ENCODE data around the gene PPP3R1.

Gene PPP3R1

DNA sequence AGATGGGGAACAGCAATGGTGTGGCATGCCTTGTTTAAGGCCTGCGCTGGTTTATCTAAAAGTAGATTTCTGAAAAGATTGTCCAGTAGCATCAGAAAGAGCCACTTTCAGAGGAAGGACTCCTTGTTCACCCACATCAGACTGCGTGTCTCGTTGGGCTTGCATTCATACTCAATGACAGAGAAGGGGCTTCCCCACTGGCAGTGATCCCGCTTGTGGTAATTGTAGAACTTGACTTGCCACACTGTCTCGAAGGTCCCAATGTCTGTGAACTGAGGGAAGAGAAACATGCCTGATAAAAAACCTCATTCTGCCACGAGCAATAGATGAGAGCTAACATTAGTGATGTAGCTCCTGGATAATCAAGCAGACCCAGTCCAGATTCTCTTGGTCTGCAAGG lies 41.4 kb upstream of the PPP3R1 start:
- peaks cover 43% of the 10 kb centered on the region for H3K4me1 ChIP-seq (ENCODE audit: low read depth, poor library complexity, severe bottlenecking)
- no peaks in the 10 kb centered on the region for H4K20me1 ChIP-seq (ENCODE audit: insufficient read depth)
- no peak overlapping the region for H3K27ac ChIP-seq
- H3K4me2 ChIP-seq: no peak overlapping the region
- no peak overlapping the region for H3K4me3 ChIP-seq (IDR thresholded peaks at IDR 0.05; ENCODE audit: insufficient read depth, low read depth, low read length)
- TF ChIP-seq, protein P1, sequence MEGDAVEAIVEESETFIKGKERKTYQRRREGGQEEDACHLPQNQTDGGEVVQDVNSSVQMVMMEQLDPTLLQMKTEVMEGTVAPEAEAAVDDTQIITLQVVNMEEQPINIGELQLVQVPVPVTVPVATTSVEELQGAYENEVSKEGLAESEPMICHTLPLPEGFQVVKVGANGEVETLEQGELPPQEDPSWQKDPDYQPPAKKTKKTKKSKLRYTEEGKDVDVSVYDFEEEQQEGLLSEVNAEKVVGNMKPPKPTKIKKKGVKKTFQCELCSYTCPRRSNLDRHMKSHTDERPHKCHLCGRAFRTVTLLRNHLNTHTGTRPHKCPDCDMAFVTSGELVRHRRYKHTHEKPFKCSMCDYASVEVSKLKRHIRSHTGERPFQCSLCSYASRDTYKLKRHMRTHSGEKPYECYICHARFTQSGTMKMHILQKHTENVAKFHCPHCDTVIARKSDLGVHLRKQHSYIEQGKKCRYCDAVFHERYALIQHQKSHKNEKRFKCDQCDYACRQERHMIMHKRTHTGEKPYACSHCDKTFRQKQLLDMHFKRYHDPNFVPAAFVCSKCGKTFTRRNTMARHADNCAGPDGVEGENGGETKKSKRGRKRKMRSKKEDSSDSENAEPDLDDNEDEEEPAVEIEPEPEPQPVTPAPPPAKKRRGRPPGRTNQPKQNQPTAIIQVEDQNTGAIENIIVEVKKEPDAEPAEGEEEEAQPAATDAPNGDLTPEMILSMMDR (conservative IDR thresholded peaks at IDR 0.05; ENCODE audit: low read depth, low read length): no peak
- no peak overlapping the region for H2AFZ ChIP-seq (ENCODE audit: low read depth)
- no peaks in the 10 kb centered on the region for H3K27me3 ChIP-seq (ENCODE audit: insufficient read depth, low read depth)
- no peak overlapping the region for H3K9ac ChIP-seq
- no peaks in the 10 kb centered on the region for H3K36me3 ChIP-seq (ENCODE audit: insufficient read depth)
- H3K79me2 ChIP-seq (ENCODE audit: insufficient read depth, low read depth): no peaks in the 10 kb centered on the region

DNA sequence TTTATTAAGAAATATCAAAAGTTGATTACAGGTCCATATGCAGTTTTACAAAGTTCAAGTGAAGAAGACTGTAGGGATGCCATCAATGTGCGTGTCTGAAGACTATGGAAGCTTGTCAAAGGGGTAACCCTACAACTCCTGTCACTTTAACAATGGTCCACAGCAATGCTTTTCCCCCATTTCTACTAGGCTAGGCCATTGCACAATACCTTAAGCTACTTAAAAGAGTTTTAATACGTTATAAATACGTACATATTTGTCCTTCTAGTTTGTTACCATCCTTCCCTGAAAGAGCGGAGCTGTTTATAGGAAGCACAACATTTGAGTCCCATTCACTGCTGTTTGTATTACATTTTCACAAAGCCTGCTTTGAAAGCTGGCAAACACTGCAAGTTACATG lies 40.7 kb upstream of the PPP3R1 start:
- Histone ChIP-seq H3K9ac (no peak overlapping the region), H3K4me3 (IDR thresholded peaks at IDR 0.05; ENCODE audit: insufficient read depth, low read depth, low read length) (no peak overlapping the region), H2AFZ (ENCODE audit: low read depth) (no peak overlapping the region), H3K36me3 (ENCODE audit: insufficient read depth) (no peaks in the 10 kb centered on the region), H3K27me3 (ENCODE audit: insufficient read depth, low read depth) (no peaks in the 10 kb centered on the region), H3K4me1 (ENCODE audit: low read depth, poor library complexity, severe bottlenecking) (peaks cover 49% of the 10 kb centered on the region), H3K4me2 (no peak overlapping the region), H4K20me1 (ENCODE audit: insufficient read depth) (no peaks in the 10 kb centered on the region), H3K27ac (no peak overlapping the region), H3K79me2 (ENCODE audit: insufficient read depth, low read depth) (no peaks in the 10 kb centered on the region)
- TF ChIP-seq, protein P1 (conservative IDR thresholded peaks at IDR 0.05; ENCODE audit: low read depth, low read length): no peak

DNA sequence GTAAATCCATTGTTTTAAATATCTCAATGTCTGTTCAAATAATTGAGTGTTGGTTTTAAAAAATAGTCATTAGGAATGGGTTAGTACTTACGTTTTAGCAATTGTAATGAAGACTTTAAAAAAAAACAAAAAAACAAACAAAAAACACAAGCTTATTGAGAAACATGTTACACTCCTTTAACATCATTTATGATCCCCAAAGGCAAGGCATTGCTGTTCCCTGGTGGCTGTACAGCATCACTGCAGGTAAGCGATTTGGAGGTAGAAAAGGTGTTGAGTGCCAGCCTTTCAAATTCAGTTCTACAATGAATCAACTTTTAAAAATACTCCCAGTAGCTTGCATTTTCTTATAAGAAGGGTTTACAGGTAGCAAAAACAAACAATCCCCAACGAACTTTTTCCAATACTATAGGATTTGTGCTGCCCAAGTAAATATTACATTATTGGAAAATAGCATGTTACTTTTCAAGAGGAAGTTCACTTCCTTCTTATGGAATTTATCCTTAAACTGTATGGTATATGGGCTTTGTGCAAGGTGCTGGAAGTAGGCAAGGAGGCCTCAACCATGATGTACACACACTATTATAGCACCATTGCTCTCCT lies 39.9 kb upstream of the PPP3R1 start:
- Histone ChIP-seq H3K36me3 (ENCODE audit: insufficient read depth) (no peaks in the 10 kb centered on the region), H2AFZ (ENCODE audit: low read depth) (no peak overlapping the region), H3K4me2 (peak overlapping the region; percentile 19; the same call in 1 of the 2 replicates), H3K27ac (no peak overlapping the region), H3K9ac (no peak overlapping the region), H3K79me2 (ENCODE audit: insufficient read depth, low read depth) (no peaks in the 10 kb centered on the region), H4K20me1 (ENCODE audit: insufficient read depth) (no peaks in the 10 kb centered on the region), H3K4me3 (IDR thresholded peaks at IDR 0.05; ENCODE audit: insufficient read depth, low read depth, low read length) (no peak overlapping the region), H3K27me3 (ENCODE audit: insufficient read depth, low read depth) (no peaks in the 10 kb centered on the region), H3K4me1 (ENCODE audit: low read depth, poor library complexity, severe bottlenecking) (peaks cover 54% of the 10 kb centered on the region)
- TF ChIP-seq, protein P1 (conservative IDR thresholded peaks at IDR 0.05; ENCODE audit: low read depth, low read length): peak; percentile 83

DNA sequence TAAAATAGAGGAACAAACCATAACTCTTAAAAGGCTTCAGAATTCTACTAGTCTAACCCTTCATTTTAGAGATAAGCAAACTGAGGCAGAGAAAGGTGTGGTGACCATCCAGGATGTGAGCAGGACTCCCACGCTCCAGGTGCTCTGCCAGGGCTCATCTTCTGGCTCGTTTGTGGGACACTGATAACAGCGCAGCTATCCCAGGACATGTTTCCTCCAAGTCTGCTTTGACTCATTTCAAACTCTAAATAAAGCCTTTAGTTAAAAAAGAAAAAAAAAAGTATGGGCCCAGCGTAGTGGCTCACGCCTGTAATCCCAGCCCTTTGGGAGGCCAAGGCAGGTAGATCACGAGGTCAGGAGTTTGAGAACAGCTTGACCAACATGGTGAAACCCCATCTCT lies 39.0 kb upstream of the PPP3R1 start:
- H2AFZ ChIP-seq (ENCODE audit: low read depth): peak overlapping the region; percentile 48
- no peaks in the 10 kb centered on the region for H4K20me1 ChIP-seq (ENCODE audit: insufficient read depth)
- peak overlapping the region; percentile 21 for H3K4me3 ChIP-seq (IDR thresholded peaks at IDR 0.05; ENCODE audit: insufficient read depth, low read depth, low read length)
- H3K4me2 ChIP-seq: peak overlapping the region; percentile 56
- peaks cover 54% of the 10 kb centered on the region for H3K4me1 ChIP-seq (ENCODE audit: low read depth, poor library complexity, severe bottlenecking)
- H3K27me3 ChIP-seq (ENCODE audit: insufficient read depth, low read depth): no peaks in the 10 kb centered on the region
- no peaks in the 10 kb centered on the region for H3K79me2 ChIP-seq (ENCODE audit: insufficient read depth, low read depth)
- TF ChIP-seq, protein P1 (conservative IDR thresholded peaks at IDR 0.05; ENCODE audit: low read depth, low read length): no peak
- 0 out of 2 replicates have a peak overlapping the region, but pooled peaks have one; percentile 7 for H3K9ac ChIP-seq
- peak overlapping the region; percentile 73 for H3K27ac ChIP-seq
- no peaks in the 10 kb centered on the region for H3K36me3 ChIP-seq (ENCODE audit: insufficient read depth)
